SHP77 treated with DMSO at 0.1 percent for 48 hours (cell line): ENCODE measurements around the gene IZUMO4.

Experiments used
- DNase-seq: peaks from one replicate; lab custom pipeline; 2025; lab: John Stamatoyannopoulos, UW

IZUMO4 gene

GRCh38 chr19:2148482-2149135 is 51.9 kb downstream of the IZUMO4 start:
- no peak for DNase-seq
